GM23338 (cell line): ENCODE measurements around the gene EPM2AIP1. TPM values are rescaled to one million over a fixed set of nuclear protein-coding genes. Genes with fewer than 3 reads are reported as not detected.

ENCODE experiments used
- ATAC-seq: fragments of 200-7000 bp; cut with Tn5 transposase; 3 replicates; pipeline ENCODE4 v1.9.1; 2020
- DNase-seq: peaks from one replicate; pipeline ENCODE4 v3.0.0-alpha.2; 2015; ENCODE audit warnings: low spot score
- H2AFZ ChIP-seq: fragments of 200-600 bp; sonication (generic); 2 replicates; pipeline ENCODE4 v1.8.0; 2016; ENCODE audit warnings: antibody characterized with exemption, mild to moderate bottlenecking, moderate library complexity
- H3F3A ChIP-seq: fragments of 200-600 bp; sonication (generic); replicated peaks from 2 replicates; pipeline ENCODE4 v1.8.0; 2017; ENCODE audit warnings: antibody characterized with exemption, mixed run types, low read depth
- H3K27ac ChIP-seq: fragments of 200-600 bp; sonication (generic); 2 replicates; pipeline ENCODE4 v1.6.1; 2016; ENCODE audit warnings: low read depth
- H3K27me3 ChIP-seq: fragments of 200-600 bp; sonication (generic); 2 replicates; pipeline ENCODE4 v1.8.0; 2016; ENCODE audit warnings: mild to moderate bottlenecking, mixed run types, moderate library complexity; ENCODE audit not compliant: insufficient read depth
- H3K36me3 ChIP-seq: fragments of 200-600 bp; sonication (generic); 2 replicates; pipeline ENCODE4 v1.8.0; 2016; ENCODE audit warnings: mild to moderate bottlenecking; ENCODE audit not compliant: insufficient read depth
- H3K4me1 ChIP-seq: fragments of 200-600 bp; sonication (generic); 2 replicates; pipeline ENCODE4 v1.8.0; 2016; ENCODE audit warnings: mild to moderate bottlenecking, moderate library complexity; ENCODE audit not compliant: insufficient read depth
- H3K4me2 ChIP-seq: fragments of 200-600 bp; sonication (generic); 2 replicates; pipeline ENCODE4 v1.7.1; 2017; ENCODE audit warnings: mixed run types
- H3K4me3 ChIP-seq: fragments of 200-600 bp; sonication (generic); 2 replicates; pipeline ENCODE4 v1.6.1; 2016; ENCODE audit warnings: mixed run types
- H3K79me2 ChIP-seq: fragments of 200-600 bp; sonication (generic); replicated peaks from 2 replicates; pipeline ENCODE4 v1.8.0; 2017; ENCODE audit warnings: mild to moderate bottlenecking; ENCODE audit not compliant: insufficient read depth
- H3K9me2 ChIP-seq: fragments of 200-600 bp; sonication (generic); 2 replicates; pipeline ENCODE4 v1.8.0; 2017; ENCODE audit not compliant: insufficient read depth
- H4K20me1 ChIP-seq: fragments of 200-600 bp; sonication (generic); replicated peaks from 2 replicates; pipeline ENCODE4 v1.8.0; 2017; ENCODE audit warnings: mild to moderate bottlenecking; ENCODE audit not compliant: insufficient read depth
- H3K27ac Mint-ChIP-seq: 2 replicates; pipeline ENCODE4 v1.8.0; 2020; ENCODE audit warnings: inconsistent platforms, mild to moderate bottlenecking, moderate library complexity, mixed read lengths
- H3K27me3 Mint-ChIP-seq: 3 replicates; pipeline ENCODE4 v1.8.0; 2022; ENCODE audit warnings: low read depth, mild to moderate bottlenecking, moderate library complexity, mixed read lengths, inconsistent platforms; ENCODE audit not compliant: insufficient read depth, poor library complexity
- H3K36me3 Mint-ChIP-seq: 3 replicates; pipeline ENCODE4 v1.8.0; 2021; ENCODE audit warnings: low read depth, mild to moderate bottlenecking, inconsistent platforms, moderate library complexity, mixed read lengths
- H3K4me1 Mint-ChIP-seq: 3 replicates; pipeline ENCODE4 v1.8.0; 2020; ENCODE audit warnings: mild to moderate bottlenecking, inconsistent platforms, mixed read lengths
- H3K4me3 Mint-ChIP-seq: 3 replicates; pipeline ENCODE4 v1.8.0; 2021; ENCODE audit warnings: moderate library complexity, mild to moderate bottlenecking, inconsistent platforms, mixed read lengths
- H3K9me3 Mint-ChIP-seq: 3 replicates; pipeline ENCODE4 v1.8.0; 2020; ENCODE audit warnings: moderate library complexity, mild to moderate bottlenecking, inconsistent platforms, mixed read lengths
- CREB1 ChIP-seq: fragments of 250-450 bp; sonication (Bioruptor Pico); IDR thresholded peaks from 2 replicates; pipeline ENCODE4 v1.5.0; 2020; ENCODE audit warnings: low read depth, mild to moderate bottlenecking, moderate library complexity
- EZH2 ChIP-seq: fragments of 200-600 bp; sonication (generic); IDR thresholded peaks from one replicate; pipeline ENCODE4 v1.8.0; 2017; ENCODE audit warnings: antibody characterized with exemption, mild to moderate bottlenecking, low read depth; ENCODE audit not compliant: unreplicated experiment
- EZH2phosphoT487 ChIP-seq: fragments of 200-600 bp; sonication (generic); IDR thresholded peaks from one replicate; pipeline ENCODE4 v1.8.1; 2018; ENCODE audit warnings: antibody characterized with exemption; ENCODE audit not compliant: unreplicated experiment
- NANOG ChIP-seq: IDR thresholded peaks from 2 replicates; pipeline ENCODE4 v1.6.1; 2016; ENCODE audit warnings: antibody characterized with exemption, borderline replicate concordance
- POLR2AphosphoS5 ChIP-seq: IDR thresholded peaks from 2 replicates; pipeline ENCODE4 v1.6.1; 2016; ENCODE audit warnings: antibody characterized with exemption, low read depth
- STAT1 ChIP-seq: IDR thresholded peaks from one replicate; pipeline ENCODE4 v1.6.1; 2016; ENCODE audit warnings: antibody characterized with exemption; ENCODE audit not compliant: unreplicated experiment
- polyA plus RNA-seq: library from polyadenylated mRNA; unstranded; fragments of >200 nt; fragmentation: Nextera tagmentation; extraction: Ambion mirVana; gene quantifications from 2 replicates; pipeline ENCODE4 v1.2.1, GENCODE V29; 2016
- total RNA-seq: library from RNA; depleted of rRNA; stranded (reverse); fragments of >200 nt; shearing (Covaris generic); gene quantifications from 2 replicates; pipeline ENCODE4 v1.2.3, GENCODE V29; 2014
- TF ChIP-seq, protein P1 (sequence below): IDR thresholded peaks from 2 replicates; pipeline ENCODE4 v1.6.1; 2016; ENCODE audit warnings: antibody characterized with exemption
- TF ChIP-seq, protein P2 (sequence below): IDR thresholded peaks from one replicate; pipeline ENCODE4 v1.6.1; 2018; ENCODE audit warnings: antibody characterized with exemption; ENCODE audit not compliant: unreplicated experiment

Gene EPM2AIP1
- total and polyA plus RNA-seq, 2 experiments from 2014 or later = 7.2 to 10.6 TPM

DNA sequence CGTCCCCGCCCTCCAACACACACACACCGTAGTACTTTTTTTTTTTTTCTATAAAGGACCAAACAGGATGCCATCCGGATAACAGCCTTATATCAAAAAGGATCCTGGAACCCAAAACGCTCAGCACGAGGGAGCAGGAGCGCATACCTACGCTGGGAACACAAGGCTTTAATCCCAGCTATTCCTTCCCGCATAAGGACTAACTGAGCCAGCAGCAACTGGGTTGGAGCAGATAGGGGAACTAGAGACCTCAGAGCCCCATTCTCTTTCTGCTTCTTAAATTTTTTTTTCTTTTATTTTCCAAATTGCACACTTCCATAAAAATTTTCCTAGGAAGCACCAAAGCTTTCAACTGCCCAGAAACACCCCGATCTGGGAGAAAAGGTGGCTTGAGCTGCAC, 49.3 kb downstream of the EPM2AIP1 start:
- Mint-ChIP-seq H3K9me3 (peaks cover 18% of the 10 kb centered on the region), H3K27me3 (peaks cover 32% of the 10 kb centered on the region), H3K4me1 (peaks cover 14% of the 10 kb centered on the region), H3K4me3 (peak overlapping the region; percentile 75), H3K36me3 (peaks cover 16% of the 10 kb centered on the region), H3K27ac (no peak overlapping the region)
- H3K36me3 ChIP-seq = no peaks in the 10 kb centered on the region
- peak; percentile 47 for DNase-seq
- H3K27me3 ChIP-seq = peaks cover 40% of the 10 kb centered on the region
- H3K4me2 ChIP-seq = peak overlapping the region; percentile 96
- peak; percentile 27 for ATAC-seq
- TF ChIP-seq, protein P1, sequence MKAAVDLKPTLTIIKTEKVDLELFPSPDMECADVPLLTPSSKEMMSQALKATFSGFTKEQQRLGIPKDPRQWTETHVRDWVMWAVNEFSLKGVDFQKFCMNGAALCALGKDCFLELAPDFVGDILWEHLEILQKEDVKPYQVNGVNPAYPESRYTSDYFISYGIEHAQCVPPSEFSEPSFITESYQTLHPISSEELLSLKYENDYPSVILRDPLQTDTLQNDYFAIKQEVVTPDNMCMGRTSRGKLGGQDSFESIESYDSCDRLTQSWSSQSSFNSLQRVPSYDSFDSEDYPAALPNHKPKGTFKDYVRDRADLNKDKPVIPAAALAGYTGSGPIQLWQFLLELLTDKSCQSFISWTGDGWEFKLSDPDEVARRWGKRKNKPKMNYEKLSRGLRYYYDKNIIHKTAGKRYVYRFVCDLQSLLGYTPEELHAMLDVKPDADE = no peak
- TF ChIP-seq POLR2AphosphoS5 (0 out of 2 replicates have a peak, but pooled peaks have one; percentile 6), CREB1 (CRISPR knock-in tag) (no peak), NANOG (no peak), EZH2phosphoT487 (no peak), EZH2 (no peak), STAT1 (no peak)
- TF ChIP-seq, protein P2, sequence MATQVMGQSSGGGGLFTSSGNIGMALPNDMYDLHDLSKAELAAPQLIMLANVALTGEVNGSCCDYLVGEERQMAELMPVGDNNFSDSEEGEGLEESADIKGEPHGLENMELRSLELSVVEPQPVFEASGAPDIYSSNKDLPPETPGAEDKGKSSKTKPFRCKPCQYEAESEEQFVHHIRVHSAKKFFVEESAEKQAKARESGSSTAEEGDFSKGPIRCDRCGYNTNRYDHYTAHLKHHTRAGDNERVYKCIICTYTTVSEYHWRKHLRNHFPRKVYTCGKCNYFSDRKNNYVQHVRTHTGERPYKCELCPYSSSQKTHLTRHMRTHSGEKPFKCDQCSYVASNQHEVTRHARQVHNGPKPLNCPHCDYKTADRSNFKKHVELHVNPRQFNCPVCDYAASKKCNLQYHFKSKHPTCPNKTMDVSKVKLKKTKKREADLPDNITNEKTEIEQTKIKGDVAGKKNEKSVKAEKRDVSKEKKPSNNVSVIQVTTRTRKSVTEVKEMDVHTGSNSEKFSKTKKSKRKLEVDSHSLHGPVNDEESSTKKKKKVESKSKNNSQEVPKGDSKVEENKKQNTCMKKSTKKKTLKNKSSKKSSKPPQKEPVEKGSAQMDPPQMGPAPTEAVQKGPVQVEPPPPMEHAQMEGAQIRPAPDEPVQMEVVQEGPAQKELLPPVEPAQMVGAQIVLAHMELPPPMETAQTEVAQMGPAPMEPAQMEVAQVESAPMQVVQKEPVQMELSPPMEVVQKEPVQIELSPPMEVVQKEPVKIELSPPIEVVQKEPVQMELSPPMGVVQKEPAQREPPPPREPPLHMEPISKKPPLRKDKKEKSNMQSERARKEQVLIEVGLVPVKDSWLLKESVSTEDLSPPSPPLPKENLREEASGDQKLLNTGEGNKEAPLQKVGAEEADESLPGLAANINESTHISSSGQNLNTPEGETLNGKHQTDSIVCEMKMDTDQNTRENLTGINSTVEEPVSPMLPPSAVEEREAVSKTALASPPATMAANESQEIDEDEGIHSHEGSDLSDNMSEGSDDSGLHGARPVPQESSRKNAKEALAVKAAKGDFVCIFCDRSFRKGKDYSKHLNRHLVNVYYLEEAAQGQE = no peak
- no peaks in the 10 kb centered on the region for H3K79me2 ChIP-seq
- H3K4me3 ChIP-seq = peak overlapping the region; percentile 70
- no peaks in the 10 kb centered on the region for H3F3A ChIP-seq
- no peaks in the 10 kb centered on the region for H3K9me2 ChIP-seq
- peaks cover 11% of the 10 kb centered on the region for H3K4me1 ChIP-seq
- no peak overlapping the region for H3K27ac ChIP-seq
- no peaks in the 10 kb centered on the region for H4K20me1 ChIP-seq
- peak overlapping the region; percentile 96 for H2AFZ ChIP-seq

DNA sequence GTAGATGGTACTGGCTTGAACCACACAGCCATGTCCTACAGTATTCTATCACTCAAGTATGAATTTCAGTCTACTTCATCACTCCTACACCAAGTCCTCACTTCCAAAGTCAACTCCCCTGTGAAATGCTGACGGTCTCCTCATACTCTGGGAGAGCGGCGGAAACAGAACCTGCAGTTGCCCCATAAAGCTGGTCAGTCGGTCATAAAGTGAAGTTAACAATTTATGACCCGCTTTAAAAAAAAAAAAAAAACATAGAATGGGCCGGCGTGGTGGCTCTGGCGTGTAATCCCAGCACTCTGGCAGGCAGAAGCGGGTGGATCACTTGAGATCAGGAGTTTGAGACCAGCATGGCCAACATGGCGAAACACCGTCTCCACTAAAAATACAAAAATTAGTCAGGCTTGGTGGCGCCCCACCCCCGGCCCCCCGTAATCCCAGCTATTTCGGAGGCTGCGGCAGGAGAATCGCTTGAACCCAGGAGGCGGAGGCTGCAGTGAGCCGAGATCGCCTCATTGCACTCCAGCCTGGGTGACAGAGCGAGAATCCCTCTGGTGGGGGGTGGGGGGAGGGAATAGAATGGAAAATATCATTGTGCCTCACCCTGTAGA, 50.2 kb downstream of the EPM2AIP1 start:
- Histone ChIP-seq H3K79me2 (no peaks in the 10 kb centered on the region), H2AFZ (no peak overlapping the region), H3K27me3 (peaks cover 40% of the 10 kb centered on the region), H3K27ac (no peak overlapping the region), H3K36me3 (no peaks in the 10 kb centered on the region), H3K4me2 (0 out of 2 replicates have a peak overlapping the region, but pooled peaks have one; percentile 20), H3K4me3 (no peak overlapping the region), H4K20me1 (no peaks in the 10 kb centered on the region), H3K9me2 (no peaks in the 10 kb centered on the region), H3K4me1 (peaks cover 11% of the 10 kb centered on the region), H3F3A (no peaks in the 10 kb centered on the region)
- peaks cover 32% of the 10 kb centered on the region for H3K27me3 Mint-ChIP-seq
- H3K27ac Mint-ChIP-seq = no peak overlapping the region
- H3K36me3 Mint-ChIP-seq = peaks cover 9% of the 10 kb centered on the region
- peaks cover 17% of the 10 kb centered on the region for H3K4me1 Mint-ChIP-seq
- TF ChIP-seq, protein P1 = no peak
- ATAC-seq = no peak
- H3K9me3 Mint-ChIP-seq = peaks cover 10% of the 10 kb centered on the region; the same call in 2 of the 3 replicates
- no peak overlapping the region for H3K4me3 Mint-ChIP-seq
- no peak for DNase-seq
